PC-3 (cell line): ENCODE results near the gene ZNF710. TPM values are rescaled to one million over a fixed set of nuclear protein-coding genes. Genes with fewer than 3 reads are reported as not detected.

Source experiments
- ATAC-seq: fragments of 200-7000 bp; cut with Tn5 transposase; 2 replicates; pipeline ENCODE4 v1.9.1; 2020; ENCODE audit warnings: mild to moderate bottlenecking, moderate library complexity
- BruUV-seq: library from RNA; stranded (reverse); fragments of 400-500 nt; replicated peaks from 2 replicates; lab custom pipeline; 2021; lab: Mats Ljungman, UMichigan
- CTCF ChIA-PET: fragments of 300-600 bp; sonication (Branson Sonifier 250); formaldehyde crosslinking; loops from one replicate; lab custom pipeline; 2022; ENCODE audit warnings: antibody characterized with exemption; lab: Charles Lee
- POLR2A ChIA-PET: fragments of 300-600 bp; sonication (Branson Sonifier 250); formaldehyde crosslinking; loops from one replicate; lab custom pipeline; 2022; ENCODE audit warnings: antibody characterized with exemption; ENCODE audit not compliant: unreplicated experiment; lab: Charles Lee
- DNase-seq: peaks from one replicate; pipeline ENCODE4 v3.0.0-alpha.2; 2015
- H2AFZ ChIP-seq: fragments of 300-600 bp; sonication (generic); 2 replicates; pipeline ENCODE4 v1.6.0; 2016; ENCODE audit warnings: antibody characterized with exemption, low read length
- H3F3A ChIP-seq: fragments of 300-600 bp; sonication (generic); one replicate; pipeline ENCODE4 v1.6.0; 2017; ENCODE audit warnings: antibody characterized with exemption, low read length, control low read depth, mild to moderate bottlenecking; ENCODE audit not compliant: unreplicated experiment
- H3K27ac ChIP-seq: fragments of 300-600 bp; sonication (generic); 2 replicates; pipeline ENCODE4 v1.5.1; 2016; ENCODE audit warnings: mild to moderate bottlenecking, low read length
- H3K27me3 ChIP-seq: fragments of 300-600 bp; sonication (generic); 2 replicates; pipeline ENCODE4 v1.6.1; 2016; ENCODE audit warnings: low read length, mixed read lengths
- H3K36me3 ChIP-seq: fragments of 300-600 bp; sonication (generic); 2 replicates; pipeline ENCODE4 v1.6.1; 2016; ENCODE audit warnings: low read depth, mixed run types, low read length, mixed read lengths
- H3K4me1 ChIP-seq: fragments of 300-600 bp; sonication (generic); 2 replicates; pipeline ENCODE4 v1.5.1; 2016; ENCODE audit warnings: low read length; ENCODE audit not compliant: insufficient read depth
- H3K4me2 ChIP-seq: fragments of 300-600 bp; sonication (generic); 2 replicates; pipeline ENCODE4 v1.6.0; 2016; ENCODE audit warnings: low read length
- H3K4me3 ChIP-seq: fragments of 300-600 bp; sonication (generic); 2 replicates; pipeline ENCODE4 v1.5.1; 2016; ENCODE audit warnings: mild to moderate bottlenecking, low read length, mixed read lengths
- H3K79me2 ChIP-seq: fragments of 300-600 bp; sonication (generic); 2 replicates; pipeline ENCODE4 v1.6.1; 2017; ENCODE audit warnings: low read length, mixed read lengths
- H3K9ac ChIP-seq: fragments of 300-600 bp; sonication (generic); 2 replicates; pipeline ENCODE4 v1.6.0; 2016; ENCODE audit warnings: mild to moderate bottlenecking, low read length
- H3K9me2 ChIP-seq: fragments of 300-600 bp; sonication (generic); replicated peaks from 2 replicates; pipeline ENCODE4 v1.6.1; 2016; ENCODE audit warnings: mixed run types, low read length, mixed read lengths
- H3K9me3 ChIP-seq: fragments of 300-600 bp; sonication (generic); 2 replicates; pipeline ENCODE4 v1.6.1; 2016; ENCODE audit warnings: low read length, mixed read lengths
- H4K20me1 ChIP-seq: fragments of 300-600 bp; sonication (generic); 2 replicates; pipeline ENCODE4 v1.6.1; 2016; ENCODE audit warnings: low read length, mixed read lengths
- CTCF ChIP-seq: fragments of 300-600 bp; sonication (generic); conservative IDR thresholded peaks from 2 replicates; pipeline ENCODE4 v1.5.1; 2017; ENCODE audit warnings: antibody characterized with exemption, low read depth, mild to moderate bottlenecking, low read length
- EZH2 ChIP-seq: fragments of 300-600 bp; sonication (generic); IDR thresholded peaks from one replicate; pipeline ENCODE4 v1.6.1; 2017; ENCODE audit warnings: antibody characterized with exemption, mild to moderate bottlenecking, low read length; ENCODE audit not compliant: unreplicated experiment
- EZH2phosphoT487 ChIP-seq: fragments of 300-600 bp; sonication (generic); IDR thresholded peaks from 2 replicates; pipeline ENCODE4 v1.6.1; 2018; ENCODE audit warnings: mild to moderate bottlenecking, antibody characterized with exemption, low read length, borderline replicate concordance
- intact Hi-C: fragments of 100-400 bp; cut with micrococcal nuclease; formaldehyde crosslinking; loops from 2 replicates; pipeline ENCODE4 v1.9.0; 2023
- total RNA-seq: library from RNA; depleted of rRNA; stranded (reverse); fragments of >200 nt; gene quantifications from 2 replicates; pipeline ENCODE4 v1.2.3, GENCODE V29; 2014

Gene ZNF710
- total RNA-seq, 1 experiment from 2014 or later, result 12.9 TPM

DNA sequence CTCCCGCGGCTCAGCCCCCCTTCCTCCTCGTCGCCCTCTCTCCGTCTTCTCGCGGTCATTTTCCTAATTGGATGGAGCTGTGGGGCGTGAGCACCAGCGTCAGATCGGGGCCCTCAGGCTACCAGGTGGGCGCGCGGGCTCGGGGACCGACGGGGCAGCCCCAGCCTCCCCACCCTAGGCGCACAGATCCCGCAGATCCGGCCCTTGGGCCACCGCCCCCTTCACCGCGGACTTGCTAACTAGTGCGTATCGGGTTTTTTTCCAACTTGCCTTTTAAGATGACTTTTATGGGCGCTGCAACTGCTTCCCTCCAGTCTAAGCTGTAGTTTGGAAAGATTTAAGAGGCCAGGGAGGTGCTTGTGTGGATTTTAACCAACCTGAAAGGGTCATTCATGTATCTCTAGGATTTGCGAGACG is 1.3 kb downstream of the ZNF710 start:
- intact Hi-C loops, result loop anchor here (10.0 kb wide), 1 partner anchor 108 kb away; the partner anchor contains the start of gene AP3S2
- TF ChIP-seq EZH2phosphoT487 (no peak), EZH2 (no peak), CTCF (no peak)
- Histone ChIP-seq H3K9me3 (no peaks in the 10 kb centered on the region), H3K79me2 (peaks cover 52% of the 10 kb centered on the region), H3K4me2 (peak overlapping the region; percentile 79), H3F3A (peaks cover 3% of the 10 kb centered on the region), H3K36me3 (no peaks in the 10 kb centered on the region), H3K9me2 (no peaks in the 10 kb centered on the region), H3K4me3 (peak overlapping the region; percentile 89), H3K4me1 (peaks cover 78% of the 10 kb centered on the region), H3K27ac (peak overlapping the region; percentile 41; the same call in 1 of the 2 replicates), H2AFZ (peak overlapping the region; percentile 65), H4K20me1 (0 out of 2 replicates have a peak, but pooled peaks cover 3% of the 10 kb centered on the region), H3K27me3 (no peaks in the 10 kb centered on the region), H3K9ac (peak overlapping the region; percentile 82)
- CTCF ChIA-PET, result interaction anchor here (0.8 kb wide), 1 partner anchor 31 kb away, joined by 3 read pairs; no protein-coding TSS in a partner anchor
- DNase-seq, result peak; percentile 41
- peak; percentile 8 for ATAC-seq
- BruUV-seq, result no TSS peak
- POLR2A ChIA-PET, result interaction anchor here (0.7 to 0.8 kb wide), 2 partner anchors 64 to 69 kb away, joined by 3 read pairs; no protein-coding TSS in a partner anchor

- H3K4me2 ChIP-seq, result peak overlapping the region; percentile 79
- H3K27ac ChIP-seq, result peak overlapping the region; percentile 98
- H3F3A ChIP-seq, result peaks cover 3% of the 10 kb centered on the region
- TF ChIP-seq EZH2 (no peak), EZH2phosphoT487 (no peak), CTCF (no peak)
- H4K20me1 ChIP-seq, result 0 out of 2 replicates have a peak, but pooled peaks cover 3% of the 10 kb centered on the region
- 0 out of 2 replicates have a peak overlapping the region, but pooled peaks have one; percentile 76 for H3K9ac ChIP-seq
- POLR2A ChIA-PET, result no interaction called here
- no peaks in the 10 kb centered on the region for H3K36me3 ChIP-seq
- no peaks in the 10 kb centered on the region for H3K9me2 ChIP-seq
- no peaks in the 10 kb centered on the region for H3K27me3 ChIP-seq
- no TSS peak for BruUV-seq
- ATAC-seq (no peak), DNase-seq (no peak)
- peaks cover 65% of the 10 kb centered on the region for H3K4me1 ChIP-seq
- H3K79me2 ChIP-seq, result peaks cover 62% of the 10 kb centered on the region
- CTCF ChIA-PET, result no interaction called here
- H3K9me3 ChIP-seq, result no peaks in the 10 kb centered on the region
- no peak overlapping the region for H2AFZ ChIP-seq
- intact Hi-C loops, result loop anchor here (10.0 kb wide), 1 partner anchor 109 kb away; the partner anchor contains the start of gene AP3S2
- H3K4me3 ChIP-seq, result peak overlapping the region; percentile 89; the same call in 1 of the 2 replicates
Measured at GRCh38 chr15:90003736-90004135, 2.6 kb downstream of the ZNF710 start.

- Histone ChIP-seq H3K27ac (peak overlapping the region; percentile 98), H3K36me3 (no peaks in the 10 kb centered on the region), H4K20me1 (0 out of 2 replicates have a peak, but pooled peaks cover 3% of the 10 kb centered on the region), H3K9me3 (no peaks in the 10 kb centered on the region), H3K27me3 (no peaks in the 10 kb centered on the region), H3F3A (peaks cover 3% of the 10 kb centered on the region), H3K9me2 (no peaks in the 10 kb centered on the region), H3K79me2 (peaks cover 67% of the 10 kb centered on the region), H3K4me2 (peak overlapping the region; percentile 79), H2AFZ (no peak overlapping the region), H3K9ac (peak overlapping the region; percentile 76), H3K4me3 (peak overlapping the region; percentile 38), H3K4me1 (peaks cover 59% of the 10 kb centered on the region)
- BruUV-seq, result no TSS peak
- intact Hi-C loops, result loop anchor here (10.0 kb wide), 1 partner anchor 109 kb away; the partner anchor contains the start of gene AP3S2
- DNase-seq (no peak), ATAC-seq (no peak)
- ChIA-PET CTCF (no interaction called here), POLR2A (no interaction called here)
- no peak for TF ChIP-seq EZH2
- no peak for TF ChIP-seq EZH2phosphoT487
- no peak for TF ChIP-seq CTCF
Measured at GRCh38 chr15:90004252-90004651, 3.1 kb downstream of the ZNF710 start.
